Activated T-cell treated with anti-CD3 and anti-CD28 coated beads, Interleukin-2, amount 50 U/mL, for 72 hours (primary cell): ENCODE results near the gene FGD3. TPM values are rescaled to one million over a fixed set of nuclear protein-coding genes. Genes with fewer than 3 reads are reported as not detected.

Source experiments
- ATAC-seq, 2 donors: fragments of 150-1000 bp; cut with Tn5 transposase; replicated peaks in 1 of 2; 2 replicates each; pipeline ENCODE4 v1.10.0; 2021; ENCODE audit warnings: moderate library complexity in 2 of 2, mild to moderate bottlenecking in 1 of 2
- DNase-seq, 2 donors: peaks; one replicate each; pipeline ENCODE4 v3.0.0; 2021 to 2022; ENCODE audit warnings: mixed read lengths in 1 of 2
- H3K27ac Mint-ChIP-seq: one replicate; pipeline ENCODE4 v1.8.0; 2022; ENCODE audit warnings: mild to moderate bottlenecking, moderate library complexity, mixed read lengths
- H3K27me3 Mint-ChIP-seq: one replicate; pipeline ENCODE4 v1.8.0; 2022; ENCODE audit warnings: low read depth, mixed read lengths
- H3K36me3 Mint-ChIP-seq, 2 donors: one replicate each; pipeline ENCODE4 v1.8.0; 2022; ENCODE audit warnings: mixed read lengths in 2 of 2, mild to moderate bottlenecking in 1 of 2; ENCODE audit not compliant: insufficient read depth in 2 of 2
- H3K4me1 Mint-ChIP-seq: one replicate; pipeline ENCODE4 v1.8.0; 2022; ENCODE audit warnings: low read depth, mixed read lengths
- H3K4me3 Mint-ChIP-seq, 2 donors: one replicate each; pipeline ENCODE4 v1.8.0; 2022; ENCODE audit warnings: mild to moderate bottlenecking in 2 of 2, mixed read lengths in 2 of 2, moderate library complexity in 2 of 2
- H3K9me3 Mint-ChIP-seq, 2 donors: one replicate each; pipeline ENCODE4 v1.8.0; 2022; ENCODE audit warnings: mixed read lengths in 2 of 2
- total RNA-seq, 2 donors: library from RNA; stranded (reverse); gene quantifications; one replicate each; pipeline ENCODE4 v1.2.3, GENCODE V29; 2022

The FGD3 gene
- total RNA-seq, 2 donors from 2014 or later = 66.2 to 72.9 TPM

GRCh38 chr9:93076792-93077128 is 129.4 kb downstream of the FGD3 start:
- H3K27ac Mint-ChIP-seq = no peak overlapping the region
- H3K9me3 Mint-ChIP-seq = no peaks in the 10 kb centered on the region

GRCh38 chr9:93077367-93077766 is 130.0 kb downstream of the FGD3 start:
- peaks cover 53% of the 10 kb centered on the region for H3K4me1 Mint-ChIP-seq
- ATAC-seq (no peak), DNase-seq (no peak)
- peak overlapping the region; percentile 5 for H3K27ac Mint-ChIP-seq
- H3K27me3 Mint-ChIP-seq = no peaks in the 10 kb centered on the region
- peaks cover 6 to 25% of the 10 kb centered on the region in 2 donors for H3K36me3 Mint-ChIP-seq
- no peaks in the 10 kb centered on the region for H3K9me3 Mint-ChIP-seq
- H3K4me3 Mint-ChIP-seq = no peak overlapping the region

More at GRCh38 chr9:93076792-93077128, 129.4 kb downstream of the FGD3 start:
- ATAC-seq (no peak), DNase-seq (no peak)
- H3K4me1 Mint-ChIP-seq = peaks cover 47% of the 10 kb centered on the region
- peaks cover 3 to 22% of the 10 kb centered on the region in 2 donors for H3K36me3 Mint-ChIP-seq
- no peaks in the 10 kb centered on the region for H3K27me3 Mint-ChIP-seq
- H3K4me3 Mint-ChIP-seq = no peak overlapping the region

GRCh38 chr9:93077811-93078210 is 130.5 kb downstream of the FGD3 start:
- Mint-ChIP-seq H3K9me3 (no peaks in the 10 kb centered on the region), H3K27ac (no peak overlapping the region), H3K36me3 (peaks cover 8 to 27% of the 10 kb centered on the region in 2 donors), H3K4me3 (no peak overlapping the region), H3K27me3 (no peaks in the 10 kb centered on the region), H3K4me1 (peaks cover 53% of the 10 kb centered on the region)
- no peak for ATAC-seq
- no peak for DNase-seq

GRCh38 chr9:93079371-93079770 is 132.0 kb downstream of the FGD3 start:
- ATAC-seq (no peak), DNase-seq (no peak)
- Mint-ChIP-seq H3K4me1 (peaks cover 53% of the 10 kb centered on the region), H3K27ac (no peak overlapping the region), H3K9me3 (peaks cover 0 to 2% of the 10 kb centered on the region in 2 donors), H3K4me3 (no peak overlapping the region), H3K36me3 (peaks cover 13 to 30% of the 10 kb centered on the region in 2 donors), H3K27me3 (no peaks in the 10 kb centered on the region)

- no peak overlapping the region for H3K4me3 Mint-ChIP-seq
- DNase-seq (no peak), ATAC-seq (no peak)
- H3K9me3 Mint-ChIP-seq = peaks cover 0 to 3% of the 10 kb centered on the region in 2 donors
- peaks cover 13 to 36% of the 10 kb centered on the region in 2 donors for H3K36me3 Mint-ChIP-seq
- H3K4me1 Mint-ChIP-seq = peaks cover 45% of the 10 kb centered on the region
- no peaks in the 10 kb centered on the region for H3K27me3 Mint-ChIP-seq
- H3K27ac Mint-ChIP-seq = no peak overlapping the region
Measured at GRCh38 chr9:93080406-93080805, 133.1 kb downstream of the FGD3 start.

- ATAC-seq = no peak
- Mint-ChIP-seq H3K4me3 (no peak overlapping the region), H3K4me1 (peaks cover 51% of the 10 kb centered on the region), H3K27me3 (no peaks in the 10 kb centered on the region), H3K9me3 (peaks cover 0 to 5% of the 10 kb centered on the region in 2 donors), H3K36me3 (peaks cover 15 to 41% of the 10 kb centered on the region in 2 donors), H3K27ac (peak overlapping the region; percentile 55)
- DNase-seq = no peak
Measured at GRCh38 chr9:93081081-93081529, 133.8 kb downstream of the FGD3 start.

GRCh38 chr9:93081931-93082330 is 134.6 kb downstream of the FGD3 start:
- Mint-ChIP-seq H3K27ac (peak overlapping the region; percentile 24), H3K9me3 (peaks cover 0 to 5% of the 10 kb centered on the region in 2 donors), H3K4me3 (no peak overlapping the region), H3K27me3 (no peaks in the 10 kb centered on the region), H3K4me1 (peaks cover 44% of the 10 kb centered on the region), H3K36me3 (peaks cover 19 to 42% of the 10 kb centered on the region in 2 donors)
- no peak for ATAC-seq
- no peak for DNase-seq

- ATAC-seq (peak; percentile 48 to 61), DNase-seq (no peak)
- Mint-ChIP-seq H3K27ac (peak overlapping the region; percentile 90), H3K4me3 (peak overlapping the region; percentile 43 to 71), H3K27me3 (no peaks in the 10 kb centered on the region), H3K4me1 (peaks cover 42% of the 10 kb centered on the region), H3K36me3 (peaks cover 19 to 39% of the 10 kb centered on the region in 2 donors), H3K9me3 (peaks cover 0 to 5% of the 10 kb centered on the region in 2 donors)
Measured at GRCh38 chr9:93082841-93083411, 135.6 kb downstream of the FGD3 start.

GRCh38 chr9:93083592-93084470 is 136.5 kb downstream of the FGD3 start:
- Mint-ChIP-seq H3K27ac (peak overlapping the region; percentile 90), H3K27me3 (no peaks in the 10 kb centered on the region), H3K36me3 (peaks cover 19 to 41% of the 10 kb centered on the region in 2 donors), H3K9me3 (peaks cover 0 to 5% of the 10 kb centered on the region in 2 donors), H3K4me1 (peaks cover 49% of the 10 kb centered on the region), H3K4me3 (peak overlapping the region; percentile 71 to 78)
- peak; percentile 73 to 83 for ATAC-seq
- DNase-seq = peak; percentile 38 to 54

GRCh38 chr9:93084471-93084881 is 137.2 kb downstream of the FGD3 start:
- Mint-ChIP-seq H3K27me3 (no peaks in the 10 kb centered on the region), H3K27ac (no peak overlapping the region), H3K36me3 (peaks cover 22 to 44% of the 10 kb centered on the region in 2 donors), H3K4me3 (no peak overlapping the region), H3K9me3 (peaks cover 0 to 5% of the 10 kb centered on the region in 2 donors), H3K4me1 (peaks cover 56% of the 10 kb centered on the region)
- no peak for ATAC-seq
- DNase-seq = no peak

GRCh38 chr9:93085676-93086075 is 138.4 kb downstream of the FGD3 start:
- H3K27me3 Mint-ChIP-seq = no peaks in the 10 kb centered on the region
- H3K36me3 Mint-ChIP-seq = peaks cover 24 to 50% of the 10 kb centered on the region in 2 donors
- peaks cover 64% of the 10 kb centered on the region for H3K4me1 Mint-ChIP-seq
- ATAC-seq (no peak), DNase-seq (no peak)
- H3K4me3 Mint-ChIP-seq = no peak overlapping the region
- H3K27ac Mint-ChIP-seq = no peak overlapping the region
- H3K9me3 Mint-ChIP-seq = peaks cover 0 to 8% of the 10 kb centered on the region in 2 donors
